ENCODE results near the gene SPNS3. TPM values are rescaled to one million over a fixed set of nuclear protein-coding genes. Genes with fewer than 3 reads are reported as not detected.

Gene SPNS3
- total RNA-seq, 1 experiment from 2014 or later: 0.37 TPM

DNA sequence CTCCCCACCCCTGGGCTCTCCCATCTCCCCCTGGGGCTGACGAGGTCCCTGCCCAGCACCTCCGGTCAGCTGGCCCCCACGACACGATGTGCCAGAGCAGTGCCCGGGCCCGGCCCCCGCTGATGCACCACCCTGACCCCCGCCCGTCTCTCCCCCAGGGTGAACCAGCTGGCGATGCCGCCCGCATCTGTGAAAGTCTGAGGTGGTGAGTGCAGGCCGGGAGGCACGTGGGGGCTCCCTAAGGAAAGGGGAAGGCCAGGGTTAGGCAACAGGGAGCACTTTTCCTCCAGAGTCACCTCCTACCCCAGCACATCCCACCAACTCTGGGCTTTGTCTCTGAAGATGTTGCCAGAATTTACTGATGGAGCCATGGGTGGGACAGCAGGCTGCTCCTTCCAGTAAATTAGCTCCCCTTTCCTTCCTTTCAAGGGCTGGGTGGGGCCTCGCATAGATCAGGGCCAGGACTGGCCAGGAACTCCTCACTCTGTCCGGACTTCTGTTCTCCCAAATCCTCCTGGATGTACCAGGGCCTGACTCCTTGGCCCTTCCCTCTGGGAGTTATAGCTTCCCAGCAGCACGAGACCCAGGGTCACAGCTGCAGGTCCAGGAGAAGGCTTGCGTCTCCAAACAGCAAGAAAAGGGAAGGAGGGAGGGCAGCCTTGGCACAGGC is 103.1 kb downstream of the SPNS3 start:
- peaks cover 8 to 19% of the 10 kb centered on the region in 2 experiments; a peak in 3 of 4 replicates for H3K4me1 ChIP-seq (ENCODE audit: control insufficient read depth in 1 of 2, insufficient read depth in 2 of 2, low read length in 2 of 2)
- RAD21 ChIA-PET (ENCODE audit: low non-redundant PET in 1 of 2, low total read pairs in 2 of 2, uncharacterized antibody in 2 of 2, unreplicated experiment in 2 of 2): interaction anchor here in 1 of 2 experiments (0.6 kb wide), 1 partner anchor 114 kb away, joined by 3 read pairs; no protein-coding TSS in a partner anchor
- H3K9ac ChIP-seq (ENCODE audit: low read length): no peak overlapping the region
- TF ChIP-seq SIN3A (IDR thresholded peaks at IDR 0.05; ENCODE audit: low read depth) (no peak), ZFX (IDR thresholded peaks at IDR 0.05) (no peak), FOSL1 (IDR thresholded peaks at IDR 0.05; ENCODE audit: low read depth) (no peak), JUND (IDR thresholded peaks at IDR 0.05) (no peak), CBX3 (IDR thresholded peaks at IDR 0.05; ENCODE audit: low read depth) (no peak), CEBPB (IDR thresholded peaks at IDR 0.05; ENCODE audit: low read depth) (no peak), ELF1 (IDR thresholded peaks at IDR 0.05; ENCODE audit: borderline replicate concordance, low read depth) (no peak), ZBTB33 (IDR thresholded peaks at IDR 0.05; ENCODE audit: extremely low read depth, insufficient replicate concordance, low read length) (no peak), EZH2phosphoT487 (IDR thresholded peaks at IDR 0.05; ENCODE audit: borderline replicate concordance) (no peak), SP1 (IDR thresholded peaks at IDR 0.05; ENCODE audit: low read depth) (no peak), YY1 (IDR thresholded peaks at IDR 0.05; ENCODE audit: extremely low read depth, insufficient replicate concordance, low read depth, low read length) (no peak)
- TF ChIP-seq, protein P1, sequence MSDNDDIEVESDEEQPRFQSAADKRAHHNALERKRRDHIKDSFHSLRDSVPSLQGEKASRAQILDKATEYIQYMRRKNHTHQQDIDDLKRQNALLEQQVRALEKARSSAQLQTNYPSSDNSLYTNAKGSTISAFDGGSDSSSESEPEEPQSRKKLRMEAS (IDR thresholded peaks at IDR 0.05): no peak
- H3K9me2 ChIP-seq (ENCODE audit: insufficient read depth): no peaks in the 10 kb centered on the region
- no peaks in the 10 kb centered on the region for H3K9me3 ChIP-seq (ENCODE audit: control insufficient read depth in 1 of 2, insufficient read depth in 1 of 2, low read depth in 1 of 2, low read length in 2 of 2)
- no peak overlapping the region for H3K4me2 ChIP-seq (ENCODE audit: low read length)
- intact Hi-C loops (cut with micrococcal nuclease): no loop called here
- peak overlapping the region; percentile 38; the same call in 1 of the 2 replicates for H3K27ac ChIP-seq (ENCODE audit: low read depth, low read length)
- H3K36me3 ChIP-seq (ENCODE audit: control insufficient read depth in 1 of 2, insufficient read depth in 2 of 2, low read length in 2 of 2): peaks cover 12 to 27% of the 10 kb centered on the region in 2 experiments; a peak in 3 of 4 replicates
- H3K79me2 ChIP-seq (ENCODE audit: insufficient read depth, low read length): no peaks in the 10 kb centered on the region
- no peak for ATAC-seq
- no peak overlapping the region for H2AFZ ChIP-seq (ENCODE audit: low read depth, low read length, poor library complexity, severe bottlenecking)
- no peaks in the 10 kb centered on the region; the same call in 1 of the 2 replicates for H4K20me1 ChIP-seq (ENCODE audit: insufficient read depth)
- POLR2A ChIA-PET: no interaction called here
- no peaks in the 10 kb centered on the region for H3K27me3 ChIP-seq (ENCODE audit: insufficient read depth, low read length)
- TSS peak; percentile 5 for BruUV-seq (replicated peaks)
- no peak for DNase-seq (ENCODE audit: low read depth, low spot score)
- H3K4me3 ChIP-seq (replicated peaks in 1 of 2; ENCODE audit: low read depth in 1 of 2, low read length in 2 of 2): no peak overlapping the region
- CTCF ChIA-PET: interaction anchor here (0.6 to 1.5 kb wide), 2 partner anchors 30 to 525 kb away, joined by 3 to 5 read pairs; no protein-coding TSS in a partner anchor

Other genes starting within 250 kb of the SPNS3 start
- 38.9 TPM for gene ANKFY1, start 170.0 kb upstream of the SPNS3 start, total RNA-seq (2021; ENCODE audit: unreplicated experiment)
- 80.6 TPM for gene UBE2G1, start 67.3 kb upstream of the SPNS3 start, total RNA-seq (2021; ENCODE audit: unreplicated experiment)
- gene SPNS2, start 64.9 kb downstream of the SPNS3 start, total RNA-seq (2021; ENCODE audit: unreplicated experiment): 1.6 TPM
- gene MYBBP1A, start 121.4 kb downstream of the SPNS3 start, total RNA-seq (2021; ENCODE audit: unreplicated experiment): 130 TPM
- gene GGT6, start 126.6 kb downstream of the SPNS3 start, total RNA-seq (2021; ENCODE audit: unreplicated experiment): 0.10 TPM
- 2.3 TPM for gene SMTNL2, start 150.6 kb downstream of the SPNS3 start, total RNA-seq (2021; ENCODE audit: unreplicated experiment)
- gene ALOX15, start 207.7 kb downstream of the SPNS3 start, total RNA-seq (2021; ENCODE audit: unreplicated experiment): 0.57 TPM

Data from HCT116 (cell line).